GM23338 (cell line): ENCODE data around the gene KIF3B.

Experiments used
- CREB1 ChIP-seq: fragments of 250-450 bp; sonication (Bioruptor Pico); IDR thresholded peaks from 2 replicates; pipeline ENCODE4 v1.5.0; 2020; ENCODE audit warnings: low read depth, mild to moderate bottlenecking, moderate library complexity
- EZH2 ChIP-seq: fragments of 200-600 bp; sonication (generic); IDR thresholded peaks from one replicate; pipeline ENCODE4 v1.8.0; 2017; ENCODE audit warnings: antibody characterized with exemption, mild to moderate bottlenecking, low read depth; ENCODE audit not compliant: unreplicated experiment
- EZH2phosphoT487 ChIP-seq: fragments of 200-600 bp; sonication (generic); IDR thresholded peaks from one replicate; pipeline ENCODE4 v1.8.1; 2018; ENCODE audit warnings: antibody characterized with exemption; ENCODE audit not compliant: unreplicated experiment
- JUNB ChIP-seq: IDR thresholded peaks from one replicate; pipeline ENCODE4 v1.6.1; 2016; ENCODE audit warnings: antibody characterized with exemption; ENCODE audit not compliant: unreplicated experiment
- NANOG ChIP-seq: IDR thresholded peaks from 2 replicates; pipeline ENCODE4 v1.6.1; 2016; ENCODE audit warnings: antibody characterized with exemption, borderline replicate concordance
- POLR2AphosphoS5 ChIP-seq: IDR thresholded peaks from 2 replicates; pipeline ENCODE4 v1.6.1; 2016; ENCODE audit warnings: antibody characterized with exemption, low read depth
- ZNF114 ChIP-seq: fragments of 250-450 bp; sonication (Bioruptor Pico); IDR thresholded peaks from 2 replicates; pipeline ENCODE4 v1.5.0; 2020; ENCODE audit warnings: mild to moderate bottlenecking, moderate library complexity
- ZNF331 ChIP-seq: fragments of 250-450 bp; sonication (Bioruptor Pico); IDR thresholded peaks from 2 replicates; pipeline ENCODE4 v1.5.0; 2020; ENCODE audit warnings: low read depth, mild to moderate bottlenecking, moderate library complexity
- TF ChIP-seq, protein P1 (sequence below), 2 experiments: fragments of 200-600 bp in 1 of 2; sonication (generic) in 1 of 2; conservative IDR thresholded peaks; 2 replicates each; pipeline versions ENCODE4 v1.5.1 to v1.6.1; 2016 to 2017; ENCODE audit warnings: antibody characterized with exemption in 2 of 2, low read depth in 2 of 2, mild to moderate bottlenecking in 2 of 2, moderate library complexity in 1 of 2
- TF ChIP-seq, protein P2 (sequence below): IDR thresholded peaks from 2 replicates; pipeline ENCODE4 v1.6.1; 2016; ENCODE audit warnings: antibody characterized with exemption
- TF ChIP-seq, protein P3 (sequence below): IDR thresholded peaks from one replicate; pipeline ENCODE4 v1.6.1; 2018; ENCODE audit warnings: antibody characterized with exemption; ENCODE audit not compliant: unreplicated experiment
- TF ChIP-seq, protein P4 (sequence below): fragments of 250-450 bp; sonication (Bioruptor Pico); IDR thresholded peaks from 2 replicates; pipeline ENCODE4 v1.5.0; 2020; ENCODE audit warnings: mild to moderate bottlenecking, moderate library complexity

DNA sequence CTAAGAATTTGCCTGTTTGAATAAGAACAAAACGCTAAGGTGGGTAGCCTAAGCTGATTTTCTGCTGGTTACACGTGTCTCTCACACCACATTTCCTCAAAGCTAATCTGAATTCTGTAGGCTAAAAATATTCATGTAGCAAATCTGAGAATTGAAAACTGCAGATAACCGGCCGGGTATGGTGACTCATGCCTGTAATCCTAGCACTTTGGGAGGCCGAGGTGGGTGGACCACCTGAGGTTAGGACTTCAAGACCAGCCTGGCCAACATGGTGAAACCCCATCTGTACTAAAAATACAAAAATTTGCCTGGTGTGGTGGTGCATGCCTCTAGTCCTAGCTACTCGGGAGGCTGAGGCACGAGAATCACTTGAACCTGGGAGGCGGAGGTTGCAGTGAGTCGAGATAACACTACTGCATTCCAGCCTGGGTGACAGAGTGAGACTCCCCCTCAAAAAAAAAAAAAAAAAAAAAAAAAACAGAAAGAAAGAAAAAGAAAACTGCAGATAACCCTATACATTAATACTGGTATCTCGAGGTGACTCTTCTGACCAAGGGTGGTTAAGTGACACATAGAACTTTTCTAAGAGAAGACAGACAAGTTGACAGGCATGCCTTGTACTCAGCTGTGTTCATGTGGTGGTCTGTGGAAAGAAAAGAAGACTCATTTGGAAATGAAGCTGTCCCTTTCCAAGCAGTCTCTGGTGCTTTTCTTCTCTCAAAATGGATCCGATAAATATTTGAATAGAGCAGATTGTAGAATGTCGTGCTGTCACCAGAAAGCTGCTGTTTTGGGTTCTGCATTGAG lies 55.9 kb downstream of the KIF3B start:
- TF ChIP-seq POLR2AphosphoS5 = no peak
- no peak for TF ChIP-seq EZH2
- TF ChIP-seq ZNF114 (CRISPR knock-in tag) = no peak
- TF ChIP-seq, protein P1, sequence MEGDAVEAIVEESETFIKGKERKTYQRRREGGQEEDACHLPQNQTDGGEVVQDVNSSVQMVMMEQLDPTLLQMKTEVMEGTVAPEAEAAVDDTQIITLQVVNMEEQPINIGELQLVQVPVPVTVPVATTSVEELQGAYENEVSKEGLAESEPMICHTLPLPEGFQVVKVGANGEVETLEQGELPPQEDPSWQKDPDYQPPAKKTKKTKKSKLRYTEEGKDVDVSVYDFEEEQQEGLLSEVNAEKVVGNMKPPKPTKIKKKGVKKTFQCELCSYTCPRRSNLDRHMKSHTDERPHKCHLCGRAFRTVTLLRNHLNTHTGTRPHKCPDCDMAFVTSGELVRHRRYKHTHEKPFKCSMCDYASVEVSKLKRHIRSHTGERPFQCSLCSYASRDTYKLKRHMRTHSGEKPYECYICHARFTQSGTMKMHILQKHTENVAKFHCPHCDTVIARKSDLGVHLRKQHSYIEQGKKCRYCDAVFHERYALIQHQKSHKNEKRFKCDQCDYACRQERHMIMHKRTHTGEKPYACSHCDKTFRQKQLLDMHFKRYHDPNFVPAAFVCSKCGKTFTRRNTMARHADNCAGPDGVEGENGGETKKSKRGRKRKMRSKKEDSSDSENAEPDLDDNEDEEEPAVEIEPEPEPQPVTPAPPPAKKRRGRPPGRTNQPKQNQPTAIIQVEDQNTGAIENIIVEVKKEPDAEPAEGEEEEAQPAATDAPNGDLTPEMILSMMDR (conservative IDR thresholded peaks at IDR 0.05; ENCODE audit: low read depth in 2 of 2) = no peak
- no peak for TF ChIP-seq EZH2phosphoT487
- TF ChIP-seq, protein P2, sequence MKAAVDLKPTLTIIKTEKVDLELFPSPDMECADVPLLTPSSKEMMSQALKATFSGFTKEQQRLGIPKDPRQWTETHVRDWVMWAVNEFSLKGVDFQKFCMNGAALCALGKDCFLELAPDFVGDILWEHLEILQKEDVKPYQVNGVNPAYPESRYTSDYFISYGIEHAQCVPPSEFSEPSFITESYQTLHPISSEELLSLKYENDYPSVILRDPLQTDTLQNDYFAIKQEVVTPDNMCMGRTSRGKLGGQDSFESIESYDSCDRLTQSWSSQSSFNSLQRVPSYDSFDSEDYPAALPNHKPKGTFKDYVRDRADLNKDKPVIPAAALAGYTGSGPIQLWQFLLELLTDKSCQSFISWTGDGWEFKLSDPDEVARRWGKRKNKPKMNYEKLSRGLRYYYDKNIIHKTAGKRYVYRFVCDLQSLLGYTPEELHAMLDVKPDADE = no peak
- TF ChIP-seq NANOG = no peak
- no peak for TF ChIP-seq ZNF331 (CRISPR knock-in tag)
- TF ChIP-seq, protein P3, sequence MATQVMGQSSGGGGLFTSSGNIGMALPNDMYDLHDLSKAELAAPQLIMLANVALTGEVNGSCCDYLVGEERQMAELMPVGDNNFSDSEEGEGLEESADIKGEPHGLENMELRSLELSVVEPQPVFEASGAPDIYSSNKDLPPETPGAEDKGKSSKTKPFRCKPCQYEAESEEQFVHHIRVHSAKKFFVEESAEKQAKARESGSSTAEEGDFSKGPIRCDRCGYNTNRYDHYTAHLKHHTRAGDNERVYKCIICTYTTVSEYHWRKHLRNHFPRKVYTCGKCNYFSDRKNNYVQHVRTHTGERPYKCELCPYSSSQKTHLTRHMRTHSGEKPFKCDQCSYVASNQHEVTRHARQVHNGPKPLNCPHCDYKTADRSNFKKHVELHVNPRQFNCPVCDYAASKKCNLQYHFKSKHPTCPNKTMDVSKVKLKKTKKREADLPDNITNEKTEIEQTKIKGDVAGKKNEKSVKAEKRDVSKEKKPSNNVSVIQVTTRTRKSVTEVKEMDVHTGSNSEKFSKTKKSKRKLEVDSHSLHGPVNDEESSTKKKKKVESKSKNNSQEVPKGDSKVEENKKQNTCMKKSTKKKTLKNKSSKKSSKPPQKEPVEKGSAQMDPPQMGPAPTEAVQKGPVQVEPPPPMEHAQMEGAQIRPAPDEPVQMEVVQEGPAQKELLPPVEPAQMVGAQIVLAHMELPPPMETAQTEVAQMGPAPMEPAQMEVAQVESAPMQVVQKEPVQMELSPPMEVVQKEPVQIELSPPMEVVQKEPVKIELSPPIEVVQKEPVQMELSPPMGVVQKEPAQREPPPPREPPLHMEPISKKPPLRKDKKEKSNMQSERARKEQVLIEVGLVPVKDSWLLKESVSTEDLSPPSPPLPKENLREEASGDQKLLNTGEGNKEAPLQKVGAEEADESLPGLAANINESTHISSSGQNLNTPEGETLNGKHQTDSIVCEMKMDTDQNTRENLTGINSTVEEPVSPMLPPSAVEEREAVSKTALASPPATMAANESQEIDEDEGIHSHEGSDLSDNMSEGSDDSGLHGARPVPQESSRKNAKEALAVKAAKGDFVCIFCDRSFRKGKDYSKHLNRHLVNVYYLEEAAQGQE = no peak
- TF ChIP-seq CREB1 (CRISPR knock-in tag) = no peak
- TF ChIP-seq, protein P4, sequence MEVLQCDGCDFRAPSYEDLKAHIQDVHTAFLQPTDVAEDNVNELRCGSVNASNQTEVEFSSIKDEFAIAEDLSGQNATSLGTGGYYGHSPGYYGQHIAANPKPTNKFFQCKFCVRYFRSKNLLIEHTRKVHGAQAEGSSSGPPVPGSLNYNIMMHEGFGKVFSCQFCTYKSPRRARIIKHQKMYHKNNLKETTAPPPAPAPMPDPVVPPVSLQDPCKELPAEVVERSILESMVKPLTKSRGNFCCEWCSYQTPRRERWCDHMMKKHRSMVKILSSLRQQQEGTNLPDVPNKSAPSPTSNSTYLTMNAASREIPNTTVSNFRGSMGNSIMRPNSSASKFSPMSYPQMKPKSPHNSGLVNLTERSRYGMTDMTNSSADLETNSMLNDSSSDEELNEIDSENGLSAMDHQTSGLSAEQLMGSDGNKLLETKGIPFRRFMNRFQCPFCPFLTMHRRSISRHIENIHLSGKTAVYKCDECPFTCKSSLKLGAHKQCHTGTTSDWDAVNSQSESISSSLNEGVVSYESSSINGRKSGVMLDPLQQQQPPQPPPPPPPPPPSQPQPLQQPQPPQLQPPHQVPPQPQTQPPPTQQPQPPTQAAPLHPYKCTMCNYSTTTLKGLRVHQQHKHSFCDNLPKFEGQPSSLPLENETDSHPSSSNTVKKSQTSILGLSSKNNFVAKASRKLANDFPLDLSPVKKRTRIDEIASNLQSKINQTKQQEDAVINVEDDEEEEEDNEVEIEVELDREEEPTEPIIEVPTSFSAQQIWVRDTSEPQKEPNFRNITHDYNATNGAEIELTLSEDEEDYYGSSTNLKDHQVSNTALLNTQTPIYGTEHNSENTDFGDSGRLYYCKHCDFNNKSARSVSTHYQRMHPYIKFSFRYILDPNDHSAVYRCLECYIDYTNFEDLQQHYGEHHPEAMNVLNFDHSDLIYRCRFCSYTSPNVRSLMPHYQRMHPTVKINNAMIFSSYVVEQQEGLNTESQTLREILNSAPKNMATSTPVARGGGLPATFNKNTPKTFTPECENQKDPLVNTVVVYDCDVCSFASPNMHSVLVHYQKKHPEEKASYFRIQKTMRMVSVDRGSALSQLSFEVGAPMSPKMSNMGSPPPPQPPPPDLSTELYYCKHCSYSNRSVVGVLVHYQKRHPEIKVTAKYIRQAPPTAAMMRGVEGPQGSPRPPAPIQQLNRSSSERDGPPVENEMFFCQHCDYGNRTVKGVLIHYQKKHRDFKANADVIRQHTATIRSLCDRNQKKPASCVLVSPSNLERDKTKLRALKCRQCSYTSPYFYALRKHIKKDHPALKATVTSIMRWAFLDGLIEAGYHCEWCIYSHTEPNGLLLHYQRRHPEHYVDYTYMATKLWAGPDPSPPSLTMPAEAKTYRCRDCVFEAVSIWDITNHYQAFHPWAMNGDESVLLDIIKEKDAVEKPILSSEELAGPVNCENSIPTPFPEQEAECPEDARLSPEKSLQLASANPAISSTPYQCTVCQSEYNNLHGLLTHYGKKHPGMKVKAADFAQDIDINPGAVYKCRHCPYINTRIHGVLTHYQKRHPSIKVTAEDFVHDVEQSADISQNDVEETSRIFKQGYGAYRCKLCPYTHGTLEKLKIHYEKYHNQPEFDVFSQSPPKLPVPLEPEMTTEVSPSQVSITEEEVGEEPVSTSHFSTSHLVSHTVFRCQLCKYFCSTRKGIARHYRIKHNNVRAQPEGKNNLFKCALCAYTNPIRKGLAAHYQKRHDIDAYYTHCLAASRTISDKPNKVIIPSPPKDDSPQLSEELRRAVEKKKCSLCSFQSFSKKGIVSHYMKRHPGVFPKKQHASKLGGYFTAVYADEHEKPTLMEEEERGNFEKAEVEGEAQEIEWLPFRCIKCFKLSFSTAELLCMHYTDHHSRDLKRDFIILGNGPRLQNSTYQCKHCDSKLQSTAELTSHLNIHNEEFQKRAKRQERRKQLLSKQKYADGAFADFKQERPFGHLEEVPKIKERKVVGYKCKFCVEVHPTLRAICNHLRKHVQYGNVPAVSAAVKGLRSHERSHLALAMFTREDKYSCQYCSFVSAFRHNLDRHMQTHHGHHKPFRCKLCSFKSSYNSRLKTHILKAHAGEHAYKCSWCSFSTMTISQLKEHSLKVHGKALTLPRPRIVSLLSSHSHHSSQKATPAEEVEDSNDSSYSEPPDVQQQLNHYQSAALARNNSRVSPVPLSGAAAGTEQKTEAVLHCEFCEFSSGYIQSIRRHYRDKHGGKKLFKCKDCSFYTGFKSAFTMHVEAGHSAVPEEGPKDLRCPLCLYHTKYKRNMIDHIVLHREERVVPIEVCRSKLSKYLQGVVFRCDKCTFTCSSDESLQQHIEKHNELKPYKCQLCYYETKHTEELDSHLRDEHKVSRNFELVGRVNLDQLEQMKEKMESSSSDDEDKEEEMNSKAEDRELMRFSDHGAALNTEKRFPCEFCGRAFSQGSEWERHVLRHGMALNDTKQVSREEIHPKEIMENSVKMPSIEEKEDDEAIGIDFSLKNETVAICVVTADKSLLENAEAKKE = no peak
- TF ChIP-seq JUNB = no peak
